PFSK-1 (cell line): Measurements from ENCODE around the gene AK8.

Experiments used
- FOXP2 ChIP-seq: optimal IDR thresholded peaks from 2 replicates; pipeline ENCODE3; 2011; ENCODE audit warnings: borderline replicate concordance, control low read depth, inconsistent platforms; ENCODE audit not compliant: insufficient read depth; ENCODE audit errors: extremely low read length, extremely low read depth
- POLR2AphosphoS5 ChIP-seq: IDR thresholded peaks from 2 replicates; pipeline ENCODE4 v1.6.1; 2012; ENCODE audit warnings: low read depth, mild to moderate bottlenecking, control low read depth, low read length, moderate library complexity
- REST ChIP-seq, 2 experiments: IDR thresholded peaks; 2 replicates each; pipeline versions ENCODE4 v1.6.1 to v1.8.0; 2011 to 2012; ENCODE audit warnings: low read depth in 2 of 2, low read length in 2 of 2, control low read depth in 1 of 2, inconsistent platforms in 1 of 2, mild to moderate bottlenecking in 1 of 2, moderate library complexity in 1 of 2; ENCODE audit not compliant: insufficient read depth in 1 of 2
- SIN3A ChIP-seq: IDR thresholded peaks from 2 replicates; pipeline ENCODE4 v1.6.1; 2012; ENCODE audit warnings: mild to moderate bottlenecking, low read length, moderate library complexity, borderline replicate concordance; ENCODE audit not compliant: insufficient read depth
- TAF1 ChIP-seq: IDR thresholded peaks from 2 replicates; pipeline ENCODE4 v1.6.1; 2012; ENCODE audit warnings: low read length, control low read depth, borderline replicate concordance; ENCODE audit not compliant: insufficient read depth

Gene AK8

GRCh38 chr9:132823370-132824145 lies 54.5 kb downstream of the AK8 start:
- no peak for TF ChIP-seq REST (IDR thresholded peaks at IDR 0.05; ENCODE audit: insufficient read depth in 1 of 2, low read depth in 2 of 2, low read length in 2 of 2)
- TF ChIP-seq TAF1, result no peak
- TF ChIP-seq SIN3A, result no peak
- no peak for TF ChIP-seq FOXP2
- no peak for TF ChIP-seq POLR2AphosphoS5

GRCh38 chr9:132820169-132820944 lies 57.7 kb downstream of the AK8 start:
- TF ChIP-seq TAF1, result no peak

GRCh38 chr9:132818588-132818987 lies 59.5 kb downstream of the AK8 start:
- no peak for TF ChIP-seq POLR2AphosphoS5
- TF ChIP-seq REST (IDR thresholded peaks at IDR 0.05; ENCODE audit: insufficient read depth in 1 of 2, low read depth in 2 of 2, low read length in 2 of 2), result no peak
- no peak for TF ChIP-seq FOXP2
- TF ChIP-seq TAF1, result no peak
- no peak for TF ChIP-seq SIN3A

- no peak for TF ChIP-seq FOXP2
- no peak for TF ChIP-seq POLR2AphosphoS5
- TF ChIP-seq TAF1, result no peak
- TF ChIP-seq SIN3A, result no peak
These were observed 63.1 kb downstream of the AK8 start for GRCh38 chr9:132814937-132815336.

GRCh38 chr9:132813115-132813771 lies 64.8 kb downstream of the AK8 start:
- no peak for TF ChIP-seq FOXP2
- no peak for TF ChIP-seq SIN3A
- no peak for TF ChIP-seq POLR2AphosphoS5

GRCh38 chr9:132811985-132812384 lies 66.1 kb downstream of the AK8 start:
- TF ChIP-seq FOXP2 (no peak), SIN3A (no peak), POLR2AphosphoS5 (no peak), REST (IDR thresholded peaks at IDR 0.05; ENCODE audit: insufficient read depth in 1 of 2, low read depth in 2 of 2, low read length in 2 of 2) (no peak), TAF1 (no peak)
